ENCODE data around the gene ECHDC1. TPM values are rescaled to one million over a fixed set of nuclear protein-coding genes. Genes with fewer than 3 reads are reported as not detected.

ECHDC1 gene
- total RNA-seq, 4 donors from 2014 or later: 55.4 to 149 (median 71.5) TPM

- WGBS, 2 donors: 75% methylated on average over 2 of the region's 2 CpGs
- Histone ChIP-seq H3K27me3 (no peaks in the 10 kb centered on the region), H3K4me3 (replicated peaks in 1 of 3) (no peak overlapping the region), H3K27ac (no peak overlapping the region), H3K4me1 (no peaks in the 10 kb centered on the region), H3K9me3 (no peaks in the 10 kb centered on the region), H3K36me3 (no peaks in the 10 kb centered on the region)
- DNase-seq: no peak
- intact Hi-C loops (cut with DNase I): no loop called here
- TF ChIP-seq POLR2A (IDR thresholded peaks at IDR 0.05): no peak
- no peak for TF ChIP-seq CTCF (IDR thresholded peaks at IDR 0.05)
Measured at GRCh38 chr6:127376685-127377084, 33.3 kb upstream of the ECHDC1 start.

- no peak overlapping the region for H3K27ac ChIP-seq
Measured at GRCh38 chr6:127367023-127367375, 23.6 kb upstream of the ECHDC1 start.

GRCh38 chr6:127366282-127367022 is 23.0 kb upstream of the ECHDC1 start:
- intact Hi-C loops (cut with DNase I): no loop called here
- Histone ChIP-seq H3K4me3 (replicated peaks in 1 of 3) (no peak overlapping the region), H3K4me1 (no peaks in the 10 kb centered on the region), H3K36me3 (no peaks in the 10 kb centered on the region), H3K9me3 (no peaks in the 10 kb centered on the region), H3K27me3 (no peaks in the 10 kb centered on the region), H3K27ac (no peak overlapping the region)
- TF ChIP-seq CTCF (IDR thresholded peaks at IDR 0.05): no peak
- TF ChIP-seq POLR2A (IDR thresholded peaks at IDR 0.05): no peak
- DNase-seq: no peak
- 51 to 60% methylated on average over 5 of the region's 5 CpGs for WGBS, 2 donors

More at GRCh38 chr6:127367023-127367375, 23.6 kb upstream of the ECHDC1 start:
- intact Hi-C loops (cut with DNase I): no loop called here
- DNase-seq: no peak
- no peaks in the 10 kb centered on the region for H3K27me3 ChIP-seq
- no peaks in the 10 kb centered on the region for H3K36me3 ChIP-seq
- TF ChIP-seq POLR2A (IDR thresholded peaks at IDR 0.05) (no peak), CTCF (IDR thresholded peaks at IDR 0.05) (no peak)
- WGBS, 2 donors: 99 to 100% methylated on average over 1 of the region's 1 CpG
- no peaks in the 10 kb centered on the region for H3K9me3 ChIP-seq
- no peaks in the 10 kb centered on the region for H3K4me1 ChIP-seq
- H3K4me3 ChIP-seq (replicated peaks in 1 of 3): no peak overlapping the region

- Histone ChIP-seq H3K27ac (no peak overlapping the region), H3K9me3 (no peaks in the 10 kb centered on the region), H3K36me3 (no peaks in the 10 kb centered on the region), H3K4me3 (replicated peaks in 1 of 3) (no peak overlapping the region), H3K27me3 (no peaks in the 10 kb centered on the region), H3K4me1 (no peaks in the 10 kb centered on the region)
- TF ChIP-seq CTCF (IDR thresholded peaks at IDR 0.05) (no peak), POLR2A (IDR thresholded peaks at IDR 0.05) (no peak)
- no peak for DNase-seq
- 71 to 78% methylated on average over 5 of the region's 5 CpGs for WGBS, 2 donors
- intact Hi-C loops (cut with DNase I): no loop called here
Measured at GRCh38 chr6:127365874-127366273, 22.5 kb upstream of the ECHDC1 start.

GRCh38 chr6:127352524-127352923 is 9.1 kb upstream of the ECHDC1 start:
- Histone ChIP-seq H3K27me3 (no peaks in the 10 kb centered on the region), H3K4me3 (replicated peaks in 1 of 3) (no peak overlapping the region), H3K4me1 (no peaks in the 10 kb centered on the region), H3K9me3 (no peaks in the 10 kb centered on the region), H3K36me3 (no peaks in the 10 kb centered on the region), H3K27ac (no peak overlapping the region)
- WGBS, 2 donors: 95 to 96% methylated on average over 2 of the region's 2 CpGs
- intact Hi-C loops (cut with DNase I): no loop called here
- TF ChIP-seq POLR2A (IDR thresholded peaks at IDR 0.05) (no peak), CTCF (IDR thresholded peaks at IDR 0.05) (no peak)
- no peak for DNase-seq
